Measurements from ENCODE around the gene ZNF561. TPM values are rescaled to one million over a fixed set of nuclear protein-coding genes. Genes with fewer than 3 reads are reported as not detected.

ZNF561 gene
- total RNA-seq, 1 experiment from 2014 or later: 15.9 TPM

GRCh38 chr19:9640956-9641355, 19.9 kb upstream of the ZNF561 start:
- DNase-seq (ENCODE audit: low read depth, low spot score) (no peak), ATAC-seq (no peak)
- Histone ChIP-seq H3K36me3 (ENCODE audit: control insufficient read depth, insufficient read depth, low read length) (no peaks in the 10 kb centered on the region), H3K4me1 (ENCODE audit: control insufficient read depth, insufficient read depth, low read length) (no peaks in the 10 kb centered on the region), H3K27ac (ENCODE audit: low read length) (no peak overlapping the region), H3K9me3 (ENCODE audit: control insufficient read depth, insufficient read depth, low read depth, low read length) (no peaks in the 10 kb centered on the region), H3K4me3 (ENCODE audit: low read depth in 2 of 2, low read length in 2 of 2) (no peak overlapping the region), H3K27me3 (ENCODE audit: control insufficient read depth, insufficient read depth, low read length) (no peaks in the 10 kb centered on the region)
- in situ Hi-C loops (cut with HindIII; ENCODE audit: low pct_unique_long_range_greater_than_20kb, low sequenced_read_pairs): no loop called here
- no TSS peak for BruUV-seq (replicated peaks)
- POLR2A ChIA-PET: interaction anchor here (0.6 kb wide), 1 partner anchor 16 kb away, joined by 5 read pairs; no protein-coding TSS in a partner anchor
- TF ChIP-seq POLR2AphosphoS5 (IDR thresholded peaks at IDR 0.05; ENCODE audit: low read depth, low read length) (no peak), CTCF (IDR thresholded peaks at IDR 0.05) (no peak), SIN3A (IDR thresholded peaks at IDR 0.05; ENCODE audit: borderline replicate concordance, insufficient read depth, low read depth, low read length) (no peak), REST (IDR thresholded peaks at IDR 0.05; ENCODE audit: insufficient read depth in 1 of 2, low read depth in 2 of 2, low read length in 1 of 2) (no peak), TCF7L2 (IDR thresholded peaks at IDR 0.05; ENCODE audit: low read depth, low read length) (no peak)
- CTCF ChIA-PET: no interaction called here
- intact Hi-C loops (cut with micrococcal nuclease; ENCODE audit: unreplicated experiment): no loop called here

GRCh38 chr19:9636018-9636417, 15.0 kb upstream of the ZNF561 start:
- H3K36me3 ChIP-seq (ENCODE audit: control insufficient read depth, insufficient read depth, low read length): no peaks in the 10 kb centered on the region
- no peaks in the 10 kb centered on the region for H3K27me3 ChIP-seq (ENCODE audit: control insufficient read depth, insufficient read depth, low read length)
- no TSS peak for BruUV-seq (replicated peaks)
- TF ChIP-seq POLR2AphosphoS5 (IDR thresholded peaks at IDR 0.05; ENCODE audit: low read depth, low read length) (no peak), REST (IDR thresholded peaks at IDR 0.05; ENCODE audit: insufficient read depth in 1 of 2, low read depth in 2 of 2, low read length in 1 of 2) (no peak), SIN3A (IDR thresholded peaks at IDR 0.05; ENCODE audit: borderline replicate concordance, insufficient read depth, low read depth, low read length) (no peak), TCF7L2 (IDR thresholded peaks at IDR 0.05; ENCODE audit: low read depth, low read length) (no peak), CTCF (IDR thresholded peaks at IDR 0.05) (no peak)
- no peak overlapping the region for H3K4me3 ChIP-seq (ENCODE audit: low read depth in 2 of 2, low read length in 2 of 2)
- DNase-seq (ENCODE audit: low read depth, low spot score) (no peak), ATAC-seq (no peak)
- intact Hi-C loops (cut with micrococcal nuclease; ENCODE audit: unreplicated experiment): no loop called here
- POLR2A ChIA-PET: no interaction called here
- H3K9me3 ChIP-seq (ENCODE audit: control insufficient read depth, insufficient read depth, low read depth, low read length): no peaks in the 10 kb centered on the region
- H3K4me1 ChIP-seq (ENCODE audit: control insufficient read depth, insufficient read depth, low read length): no peaks in the 10 kb centered on the region
- in situ Hi-C loops (cut with HindIII; ENCODE audit: low pct_unique_long_range_greater_than_20kb, low sequenced_read_pairs): no loop called here
- CTCF ChIA-PET: no interaction called here
- no peak overlapping the region for H3K27ac ChIP-seq (ENCODE audit: low read length)
